GM12872 (cell line): ENCODE data around the gene PTGES2.

Experiments used
- TF ChIP-seq, protein P1 (sequence below): IDR thresholded peaks from 3 replicates; pipeline ENCODE4 v1.5.1; 2011; ENCODE audit warnings: low read depth, mild to moderate bottlenecking, low read length, moderate library complexity; ENCODE audit not compliant: insufficient read depth

Gene PTGES2

GRCh38 chr9:128166169-128166568 lies 38.6 kb upstream of the PTGES2 start:
- TF ChIP-seq, protein P1, sequence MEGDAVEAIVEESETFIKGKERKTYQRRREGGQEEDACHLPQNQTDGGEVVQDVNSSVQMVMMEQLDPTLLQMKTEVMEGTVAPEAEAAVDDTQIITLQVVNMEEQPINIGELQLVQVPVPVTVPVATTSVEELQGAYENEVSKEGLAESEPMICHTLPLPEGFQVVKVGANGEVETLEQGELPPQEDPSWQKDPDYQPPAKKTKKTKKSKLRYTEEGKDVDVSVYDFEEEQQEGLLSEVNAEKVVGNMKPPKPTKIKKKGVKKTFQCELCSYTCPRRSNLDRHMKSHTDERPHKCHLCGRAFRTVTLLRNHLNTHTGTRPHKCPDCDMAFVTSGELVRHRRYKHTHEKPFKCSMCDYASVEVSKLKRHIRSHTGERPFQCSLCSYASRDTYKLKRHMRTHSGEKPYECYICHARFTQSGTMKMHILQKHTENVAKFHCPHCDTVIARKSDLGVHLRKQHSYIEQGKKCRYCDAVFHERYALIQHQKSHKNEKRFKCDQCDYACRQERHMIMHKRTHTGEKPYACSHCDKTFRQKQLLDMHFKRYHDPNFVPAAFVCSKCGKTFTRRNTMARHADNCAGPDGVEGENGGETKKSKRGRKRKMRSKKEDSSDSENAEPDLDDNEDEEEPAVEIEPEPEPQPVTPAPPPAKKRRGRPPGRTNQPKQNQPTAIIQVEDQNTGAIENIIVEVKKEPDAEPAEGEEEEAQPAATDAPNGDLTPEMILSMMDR, result no peak

- TF ChIP-seq, protein P1, result no peak
Measured at GRCh38 chr9:128164307-128164885, 36.9 kb upstream of the PTGES2 start.

DNA sequence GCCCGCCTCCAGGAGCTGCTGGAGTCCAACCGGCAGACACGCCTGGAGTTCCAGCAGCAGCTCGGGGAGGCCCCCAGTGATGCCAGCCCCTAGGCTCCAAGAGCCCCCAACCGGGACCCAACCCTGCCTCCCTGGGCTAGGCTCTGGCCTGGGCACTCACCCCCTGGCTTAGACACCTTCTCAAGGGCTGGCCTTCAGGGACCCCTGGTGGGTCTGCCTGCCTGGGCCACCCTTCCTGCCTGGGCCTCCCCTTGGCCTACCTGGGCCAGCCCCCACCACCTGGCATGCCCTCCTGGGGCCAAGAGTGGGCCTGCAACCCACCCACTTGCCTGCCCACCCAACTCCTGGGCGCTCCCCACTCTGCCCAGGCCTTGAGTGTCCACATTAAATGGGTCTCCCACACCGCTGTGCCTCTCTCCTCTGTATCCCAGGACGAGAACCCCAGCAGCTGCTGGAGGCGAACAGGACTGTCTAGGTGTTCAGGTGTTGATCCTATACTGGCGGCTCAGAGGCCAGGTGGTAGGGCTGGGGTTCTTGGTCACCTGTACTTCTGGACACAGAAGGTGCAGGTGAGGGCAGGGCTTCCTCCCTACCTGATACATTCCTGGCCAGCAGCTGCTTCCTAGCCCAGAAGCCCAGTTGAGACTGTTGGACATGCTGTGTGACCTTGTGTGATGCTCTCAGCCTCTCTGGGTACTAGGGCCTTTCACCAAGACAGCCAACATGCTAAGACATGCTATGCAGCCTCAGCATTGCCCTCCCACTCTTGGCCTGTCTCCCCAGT lies 36.2 kb upstream of the PTGES2 start:
- TF ChIP-seq, protein P1, result no peak

- TF ChIP-seq, protein P1, result no peak
Measured at GRCh38 chr9:128163027-128163515, 35.5 kb upstream of the PTGES2 start.

DNA sequence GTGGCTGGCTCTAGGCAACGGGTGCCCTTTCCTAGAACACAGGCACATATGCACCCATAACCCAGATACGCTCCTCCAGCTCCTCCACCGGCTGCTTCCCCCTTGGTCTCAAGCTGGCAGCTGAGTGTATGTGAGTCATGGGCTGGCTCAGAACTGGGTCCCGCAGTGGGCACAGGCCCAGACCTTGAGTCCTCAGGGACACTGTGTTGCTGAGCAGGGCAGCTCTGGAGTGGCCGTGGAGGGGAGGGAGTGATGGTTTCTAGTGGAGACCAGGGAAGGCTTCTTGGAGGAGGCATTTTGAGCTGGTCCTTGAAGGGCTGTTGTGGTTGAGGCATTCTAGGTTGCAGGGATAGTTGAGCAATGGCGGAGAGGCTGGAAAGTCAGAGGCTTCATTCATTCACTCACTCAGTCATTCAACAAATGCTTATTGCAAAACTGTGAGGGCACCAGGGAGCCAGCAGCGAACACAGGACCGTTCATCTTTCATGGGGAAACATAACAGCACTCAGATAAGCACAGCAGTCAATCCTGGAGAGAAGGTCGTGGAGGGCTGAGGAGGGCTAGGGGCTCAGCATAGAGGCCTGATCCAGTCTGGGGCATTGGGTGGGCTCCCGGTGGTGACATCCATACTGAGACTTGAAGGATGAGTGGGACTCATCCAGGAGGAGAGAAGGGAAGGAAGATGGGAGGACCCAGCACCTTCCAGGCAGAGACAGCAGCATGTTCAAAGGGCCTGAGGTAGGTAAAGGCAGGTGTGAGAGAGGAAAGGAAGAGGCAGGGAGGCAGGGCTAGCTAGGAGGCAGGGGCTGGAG lies 34.9 kb upstream of the PTGES2 start:
- TF ChIP-seq, protein P1, result no peak

DNA sequence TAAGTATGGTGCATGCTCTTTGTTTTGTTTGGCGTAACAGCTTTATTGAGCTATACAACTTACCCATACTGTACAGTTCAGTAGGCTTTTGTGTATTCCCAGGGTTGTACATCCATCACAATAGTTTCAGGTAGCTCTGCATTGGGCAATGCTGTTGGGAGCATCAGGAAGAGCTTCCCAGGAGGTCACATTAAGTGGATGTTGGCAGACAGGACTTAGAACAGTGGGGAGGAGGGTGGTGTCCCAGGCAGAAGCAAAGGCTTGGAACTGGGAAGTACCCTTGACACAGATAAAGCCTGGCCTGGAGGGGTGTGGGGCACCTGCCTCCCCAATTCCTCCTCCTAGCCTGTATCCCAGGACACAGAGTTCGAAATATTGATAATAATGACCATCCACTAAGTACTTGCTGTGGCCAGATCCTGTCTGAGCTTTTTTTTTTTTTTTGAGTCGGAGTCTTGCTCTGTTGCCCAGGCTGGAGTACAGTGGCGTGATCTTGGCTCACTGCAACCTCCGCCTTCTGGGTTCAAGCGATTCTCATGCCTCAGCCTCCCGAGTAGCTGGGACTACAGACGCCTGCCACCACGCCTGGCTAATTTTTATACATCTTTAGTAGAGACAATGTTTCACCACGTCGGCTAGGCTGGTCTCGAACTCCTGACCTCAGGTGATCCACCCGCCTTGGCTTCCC lies 33.8 kb upstream of the PTGES2 start:
- TF ChIP-seq, protein P1, result no peak
